Ovary (tissue), 9 donors: ENCODE measurements around the gene LIMCH1. TPM values are rescaled to one million over a fixed set of nuclear protein-coding genes. Genes with fewer than 3 reads are reported as not detected.

Experiments
- DNase-seq, 5 donors: peaks; one replicate each; pipeline ENCODE4 v3.0.0-alpha.2; 2019 to 2020
- H3K27ac ChIP-seq, 2 donors: fragments of 200-600 bp; one replicate each; pipeline versions ENCODE4 v1.5.1 to v1.8.0; 2019 to 2022
- H3K27me3 ChIP-seq: fragments of 200-600 bp; one replicate; pipeline ENCODE4 v1.8.0; 2022
- H3K36me3 ChIP-seq: fragments of 200-600 bp; sonication (generic); one replicate; pipeline ENCODE4 v1.5.1; 2019
- H3K4me1 ChIP-seq: one replicate; pipeline ENCODE4 v1.8.1; 2013; ENCODE audit warnings: mild to moderate bottlenecking, moderate library complexity; ENCODE audit not compliant: insufficient read depth
- H3K4me3 ChIP-seq: fragments of 200-600 bp; sonication (generic); one replicate; pipeline ENCODE4 v1.5.1; 2017
- H3K9me3 ChIP-seq, 2 donors: fragments of 200-600 bp in 1 of 2; sonication (generic) in 1 of 2; one replicate each; pipeline versions ENCODE4 v1.5.1 to v1.8.1; 2013 to 2019; ENCODE audit warnings: mild to moderate bottlenecking in 1 of 2, moderate library complexity in 1 of 2
- CTCF ChIP-seq, 3 donors: fragments of 450-650 bp in 2 of 3; fragments of 200-600 bp in 1 of 3; IDR thresholded peaks; one replicate each; pipeline versions ENCODE4 v1.5.1 to v1.8.0; 2016 to 2022; ENCODE audit warnings: antibody characterized with exemption in 3 of 3, mild to moderate bottlenecking in 1 of 3
- EP300 ChIP-seq: sonication (generic); formaldehyde crosslinking; IDR thresholded peaks from one replicate; pipeline ENCODE4 v1.6.1; 2017; ENCODE audit warnings: antibody characterized with exemption
- POLR2A ChIP-seq: fragments of 450-650 bp; IDR thresholded peaks from one replicate; pipeline ENCODE4 v1.6.1; 2017; ENCODE audit warnings: antibody characterized with exemption, mild to moderate bottlenecking, moderate library complexity
- WGBS, 3 donors: extraction: QIAGEN DNeasy Blood & Tissue Kit in 1 of 3; methylation state at CpG; one replicate each; pipeline versions ENCODE4 v1.1.5 to v1.1.7; 2013 to 2017; 5-methylcytosine and 5-hydroxymethylcytosine counted together
- intact Hi-C, 4 donors: fragments of 100-400 bp; cut with DNase I; formaldehyde crosslinking; loops; one replicate each; pipeline versions ENCODE4 v1.11.0 to v1.15.1; 2022 to 2023
- polyA plus RNA-seq, 2 donors: library from polyadenylated mRNA; stranded (reverse); fragments of 200-250 nt in 1 of 2; fragments of 350-450 nt in 1 of 2; fragmentation: Illumina TruSeq in 1 of 2; extraction: RNeasy Lipid Tissue Mini Kit (QIAGEN cat#74804) in 1 of 2; gene quantifications; one replicate each; pipeline ENCODE4 v1.2.3, GENCODE V29; 2013 to 2014
- total RNA-seq, 7 donors: library from RNA; depleted of rRNA in 2 of 7; stranded (reverse); fragments of >200 nt in 2 of 7; fragmentation: NEBNext Ultra II Directional in 3 of 7; extraction: Animal tissue kit (Norgen Biotek cat#: 25700) in 3 of 7; gene quantifications; one replicate each; pipeline versions ENCODE4 v1.1.0 to v1.2.4, GENCODE V29; 2016 to 2023
- donor health status: DM: no; HTN: no; CAD: no; lungs with moderate emphysema.
- donor health status: DM: no; HTN: no; CAD: no.
- donor health status: Bipolar disorder and iron deficiency.
- donor health status: DM: yes; HTN: yes; CAD: no.
- donor health status: DM: no; HTN: no; CAD: no.
- donor health status: DM: yes; HTN: yes; CAD: no.

Gene LIMCH1
- total and polyA plus RNA-seq, 9 donors, result 9.7 to 56.6 (median 23.6) TPM

DNA sequence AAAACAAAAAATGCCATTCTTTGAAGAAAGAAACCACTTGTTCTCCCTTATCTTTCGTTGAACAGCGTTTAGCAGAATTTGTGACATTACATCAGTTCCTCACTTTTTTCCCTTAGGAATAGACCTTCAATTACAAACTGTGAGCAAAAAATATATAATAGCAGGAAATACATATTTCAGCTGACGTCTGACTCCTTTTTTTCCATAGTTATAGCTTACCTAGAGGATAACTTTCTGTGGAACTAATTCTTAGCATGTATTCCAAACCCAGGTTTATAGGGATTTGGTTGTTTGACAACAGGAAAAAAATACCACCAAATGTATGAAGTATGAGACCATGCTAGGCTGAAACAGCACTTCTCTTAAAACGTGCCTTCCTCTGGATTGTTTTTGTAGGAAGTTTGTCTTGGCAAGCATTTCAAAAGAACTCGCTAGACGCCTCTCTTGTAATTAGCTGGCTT is 2.0 kb upstream of the LIMCH1 start:
- intact Hi-C loops, result no loop called here
- TF ChIP-seq POLR2A (no peak), CTCF (IDR thresholded peaks at IDR 0.05) (no peak), EP300 (no peak)
- H3K9me3 ChIP-seq, result no peaks in the 10 kb centered on the region
- WGBS, 3 donors, result 2 to 7% (median 4%) methylated on average over 6 of the region's 6 CpGs
- no peak for DNase-seq
- no peaks in the 10 kb centered on the region for H3K36me3 ChIP-seq
- no peaks in the 10 kb centered on the region for H3K27me3 ChIP-seq
- H3K4me1 ChIP-seq, result peaks cover 9% of the 10 kb centered on the region
- no peak overlapping the region for H3K4me3 ChIP-seq
- no peak overlapping the region for H3K27ac ChIP-seq

DNA sequence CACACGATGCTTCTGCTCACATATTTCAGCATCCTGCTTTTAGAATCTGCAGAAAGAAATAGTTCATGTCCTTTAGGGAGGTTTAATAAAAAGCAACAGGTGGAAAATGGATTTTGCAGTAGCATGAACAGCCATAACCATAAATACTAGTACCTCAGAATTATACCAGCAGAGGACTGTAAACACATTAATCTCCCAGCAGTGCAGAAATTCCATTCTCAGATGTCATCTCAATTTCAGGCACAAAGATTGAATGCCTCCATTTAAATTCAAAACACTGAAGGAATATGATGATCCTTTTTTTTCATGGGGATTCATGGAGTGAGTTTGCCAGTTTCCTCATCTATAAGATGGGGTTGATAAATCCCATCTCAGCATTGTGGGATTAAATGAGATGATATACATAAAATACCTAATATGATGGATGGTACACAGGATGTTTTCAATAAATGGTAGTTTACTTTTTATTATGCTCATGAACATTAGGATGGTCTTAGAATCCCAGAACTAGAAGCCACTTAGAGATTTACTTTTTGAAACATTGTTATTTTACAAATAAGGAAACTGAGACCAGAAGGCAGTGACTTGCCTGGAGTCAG is 566 bp upstream of the LIMCH1 start:
- no peak for DNase-seq
- WGBS, 3 donors, result 80 to 87% (median 84%) methylated on average over 1 of the region's 1 CpG
- Histone ChIP-seq H3K4me1 (peaks cover 9% of the 10 kb centered on the region), H3K36me3 (no peaks in the 10 kb centered on the region), H3K9me3 (no peaks in the 10 kb centered on the region), H3K27me3 (no peaks in the 10 kb centered on the region), H3K4me3 (no peak overlapping the region), H3K27ac (no peak overlapping the region)
- no peak for TF ChIP-seq POLR2A
- TF ChIP-seq CTCF (IDR thresholded peaks at IDR 0.05), result no peak
- TF ChIP-seq EP300, result no peak
- intact Hi-C loops, result no loop called here

GRCh38 chr4:41538887-41539498 is 1.0 kb downstream of the LIMCH1 start:
- Histone ChIP-seq H3K9me3 (no peaks in the 10 kb centered on the region), H3K36me3 (no peaks in the 10 kb centered on the region), H3K27ac (peak overlapping the region in 1 of 2 donors; percentile 11), H3K27me3 (no peaks in the 10 kb centered on the region), H3K4me1 (peaks cover 9% of the 10 kb centered on the region), H3K4me3 (no peak overlapping the region)
- no peak for TF ChIP-seq EP300
- no peak for TF ChIP-seq CTCF (IDR thresholded peaks at IDR 0.05)
- TF ChIP-seq POLR2A, result no peak
- DNase-seq, result peak in 3 of 5 donors; percentile 21 to 30 (median 23)
- intact Hi-C loops, result no loop called here
- 8 to 20% (median 9%) methylated on average over 12 of the region's 12 CpGs for WGBS, 3 donors

GRCh38 chr4:41539711-41540110 is 1.8 kb downstream of the LIMCH1 start:
- intact Hi-C loops, result no loop called here
- Histone ChIP-seq H3K4me1 (peaks cover 9% of the 10 kb centered on the region), H3K27ac (no peak overlapping the region)

More at GRCh38 chr4:41539711-41540110, 1.8 kb downstream of the LIMCH1 start:
- DNase-seq, result no peak
- H3K36me3 ChIP-seq, result no peaks in the 10 kb centered on the region
- no peak overlapping the region for H3K4me3 ChIP-seq
- TF ChIP-seq POLR2A (no peak), EP300 (no peak), CTCF (IDR thresholded peaks at IDR 0.05) (no peak)
- H3K9me3 ChIP-seq, result no peaks in the 10 kb centered on the region
- no peaks in the 10 kb centered on the region for H3K27me3 ChIP-seq
